ENCODE data around the gene RBM4.

DNA sequence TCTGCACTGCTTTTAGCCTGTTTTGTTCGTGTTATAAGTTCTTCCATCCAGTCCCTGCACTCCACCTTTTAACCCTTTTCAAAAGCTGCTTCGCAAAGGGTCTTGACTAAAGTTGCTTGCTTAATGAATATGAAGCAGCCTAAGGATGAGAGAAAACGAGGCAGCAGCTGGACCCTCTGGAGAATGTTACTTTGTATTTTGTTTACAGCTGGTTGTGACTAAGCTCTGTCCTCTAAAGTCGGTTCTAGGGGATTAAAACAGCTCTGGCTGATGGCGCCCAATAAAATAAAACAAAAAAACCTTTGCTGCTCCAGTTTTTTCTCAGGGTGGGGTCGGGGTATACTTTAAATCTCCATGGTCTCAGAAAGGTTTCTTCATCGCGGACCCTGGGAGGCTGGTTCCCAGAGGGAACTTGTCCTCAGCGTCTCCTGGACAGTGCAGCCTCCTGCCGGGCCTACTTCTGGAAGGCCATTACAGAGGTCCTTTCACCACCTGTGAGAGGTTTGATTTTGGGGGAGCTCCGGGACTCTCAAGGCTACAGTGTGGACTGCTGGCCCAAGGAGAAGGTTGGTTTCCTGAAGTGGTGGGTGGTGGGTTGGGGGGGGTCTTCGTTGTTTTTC, 836 bp upstream of the RBM4 start:
- no peak for TF ChIP-seq POLR2A (IDR thresholded peaks at IDR 0.05)
- TF ChIP-seq, protein P1, sequence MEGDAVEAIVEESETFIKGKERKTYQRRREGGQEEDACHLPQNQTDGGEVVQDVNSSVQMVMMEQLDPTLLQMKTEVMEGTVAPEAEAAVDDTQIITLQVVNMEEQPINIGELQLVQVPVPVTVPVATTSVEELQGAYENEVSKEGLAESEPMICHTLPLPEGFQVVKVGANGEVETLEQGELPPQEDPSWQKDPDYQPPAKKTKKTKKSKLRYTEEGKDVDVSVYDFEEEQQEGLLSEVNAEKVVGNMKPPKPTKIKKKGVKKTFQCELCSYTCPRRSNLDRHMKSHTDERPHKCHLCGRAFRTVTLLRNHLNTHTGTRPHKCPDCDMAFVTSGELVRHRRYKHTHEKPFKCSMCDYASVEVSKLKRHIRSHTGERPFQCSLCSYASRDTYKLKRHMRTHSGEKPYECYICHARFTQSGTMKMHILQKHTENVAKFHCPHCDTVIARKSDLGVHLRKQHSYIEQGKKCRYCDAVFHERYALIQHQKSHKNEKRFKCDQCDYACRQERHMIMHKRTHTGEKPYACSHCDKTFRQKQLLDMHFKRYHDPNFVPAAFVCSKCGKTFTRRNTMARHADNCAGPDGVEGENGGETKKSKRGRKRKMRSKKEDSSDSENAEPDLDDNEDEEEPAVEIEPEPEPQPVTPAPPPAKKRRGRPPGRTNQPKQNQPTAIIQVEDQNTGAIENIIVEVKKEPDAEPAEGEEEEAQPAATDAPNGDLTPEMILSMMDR (IDR thresholded peaks at IDR 0.05): no peak
